Smooth muscle cell (in vitro differentiated cells): Measurements from ENCODE around the gene ADAM19. TPM values are rescaled to one million over a fixed set of nuclear protein-coding genes. Genes with fewer than 3 reads are reported as not detected.

Experiments
- DNase-seq: peaks from one replicate; lab custom pipeline; 2025; ENCODE audit not compliant: unreplicated experiment; lab: John Stamatoyannopoulos, UW
- H2AFZ ChIP-seq: fragments of 200-600 bp; sonication (generic); 2 replicates; pipeline ENCODE4 v1.6.0; 2016; ENCODE audit warnings: antibody characterized with exemption, low read depth, mild to moderate bottlenecking
- H3F3A ChIP-seq: fragments of 200-600 bp; sonication (generic); 2 replicates; pipeline ENCODE4 v1.6.0; 2017; ENCODE audit warnings: antibody characterized with exemption, low read depth
- H3K27ac ChIP-seq: fragments of 200-600 bp; sonication (generic); 2 replicates; pipeline ENCODE4 v1.5.1; 2016; ENCODE audit warnings: low read depth, mild to moderate bottlenecking
- H3K27me3 ChIP-seq: fragments of 200-600 bp; sonication (generic); 2 replicates; pipeline ENCODE4 v1.6.1; 2016; ENCODE audit warnings: low read depth, mild to moderate bottlenecking
- H3K36me3 ChIP-seq: fragments of 200-600 bp; sonication (generic); 2 replicates; pipeline ENCODE4 v1.5.1; 2016; ENCODE audit warnings: low read depth
- H3K4me1 ChIP-seq: fragments of 200-600 bp; sonication (generic); 2 replicates; pipeline ENCODE4 v1.5.1; 2016; ENCODE audit warnings: low read depth
- H3K4me2 ChIP-seq: fragments of 200-600 bp; sonication (generic); 2 replicates; pipeline ENCODE4 v1.6.0; 2016; ENCODE audit warnings: mild to moderate bottlenecking
- H3K4me3 ChIP-seq: fragments of 200-600 bp; sonication (generic); 2 replicates; pipeline ENCODE4 v1.5.1; 2016; ENCODE audit warnings: mild to moderate bottlenecking
- H3K79me2 ChIP-seq: fragments of 200-600 bp; sonication (generic); 2 replicates; pipeline ENCODE4 v1.6.0; 2016; ENCODE audit warnings: low read depth, mild to moderate bottlenecking
- H3K9ac ChIP-seq: fragments of 200-600 bp; sonication (generic); 2 replicates; pipeline ENCODE4 v1.6.0; 2016; ENCODE audit warnings: low read depth
- H3K9me3 ChIP-seq: fragments of 200-600 bp; sonication (generic); replicated peaks from 2 replicates; pipeline ENCODE4 v1.5.1; 2016; ENCODE audit warnings: low read depth
- H4K20me1 ChIP-seq: fragments of 200-600 bp; sonication (generic); 2 replicates; pipeline ENCODE4 v1.6.0; 2016; ENCODE audit warnings: low read depth
- CTCF ChIP-seq: fragments of 200-600 bp; sonication (generic); IDR thresholded peaks from 2 replicates; pipeline ENCODE4 v1.5.1; 2017; ENCODE audit warnings: borderline replicate concordance, mild to moderate bottlenecking, antibody characterized with exemption; ENCODE audit not compliant: insufficient read depth, poor library complexity, severe bottlenecking
- WGBS: methylation state at CpG from one replicate; pipeline ENCODE4 v1.1.7; 2016; ENCODE audit warnings: low lambda C conversion rate; 5-methylcytosine and 5-hydroxymethylcytosine counted together
- polyA plus RNA-seq: library from polyadenylated mRNA; unstranded; fragments of >200 nt; fragmentation: Nextera tagmentation; extraction: Ambion mirVana; gene quantifications from 2 replicates; pipeline ENCODE4 v1.2.1, GENCODE V29; 2016
- total RNA-seq: library from RNA; depleted of rRNA; stranded (reverse); fragments of >200 nt; gene quantifications from 2 replicates; pipeline ENCODE4 v1.2.3, GENCODE V29; 2014

The ADAM19 gene
- total and polyA plus RNA-seq, 2 experiments from 2014 or later, result 62.2 to 112 TPM

DNA sequence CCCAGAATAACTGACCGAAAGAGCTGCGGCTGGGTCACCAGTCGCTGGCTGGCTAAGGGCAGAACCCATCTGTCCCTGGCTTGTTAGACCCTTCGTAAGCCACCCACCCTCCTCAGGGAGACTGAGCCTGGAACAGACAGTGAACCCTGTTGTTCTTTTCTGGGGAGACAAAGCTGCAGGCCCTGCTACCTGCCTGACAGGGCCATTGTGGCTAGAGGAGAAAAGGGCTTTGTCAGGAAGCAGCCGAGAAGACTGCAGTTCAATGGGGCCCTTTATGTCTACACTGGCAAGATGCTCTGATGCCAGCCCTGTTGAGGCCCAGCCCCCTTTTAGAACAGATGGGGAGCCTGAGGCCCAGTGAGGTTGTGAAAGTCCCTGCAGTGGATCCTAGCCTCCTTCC lies 119.3 kb downstream of the ADAM19 start:
- H2AFZ ChIP-seq, result no peak overlapping the region
- no peak overlapping the region for H3K4me3 ChIP-seq
- WGBS, result 75% methylated on average over 5 of the region's 5 CpGs

GRCh38 chr5:157455057-157455456 lies 120.5 kb downstream of the ADAM19 start:
- H3K4me3 ChIP-seq, result no peak overlapping the region
- no peaks in the 10 kb centered on the region for H3K4me1 ChIP-seq
- H3K27ac ChIP-seq, result no peak overlapping the region
- no peaks in the 10 kb centered on the region for H3K79me2 ChIP-seq
- WGBS, result 84% methylated on average over 7 of the region's 7 CpGs
- no peak overlapping the region for H3K9ac ChIP-seq
- no peaks in the 10 kb centered on the region for H3K27me3 ChIP-seq
- H3F3A ChIP-seq, result no peaks in the 10 kb centered on the region
- no peak for TF ChIP-seq CTCF
- DNase-seq, result no peak
- no peaks in the 10 kb centered on the region for H3K9me3 ChIP-seq
- no peak overlapping the region for H2AFZ ChIP-seq
- H3K4me2 ChIP-seq, result no peak overlapping the region
- H3K36me3 ChIP-seq, result no peaks in the 10 kb centered on the region
- no peaks in the 10 kb centered on the region for H4K20me1 ChIP-seq

More for the DNA sequence above, 119.3 kb downstream of the ADAM19 start:
- no peak for TF ChIP-seq CTCF
- no peak overlapping the region for H3K9ac ChIP-seq
- no peaks in the 10 kb centered on the region for H3K79me2 ChIP-seq
- no peaks in the 10 kb centered on the region for H3K36me3 ChIP-seq
- H3K4me2 ChIP-seq, result no peak overlapping the region
- H3K27me3 ChIP-seq, result no peaks in the 10 kb centered on the region
- no peaks in the 10 kb centered on the region for H3F3A ChIP-seq
- no peak for DNase-seq
- no peak overlapping the region for H3K27ac ChIP-seq
- no peaks in the 10 kb centered on the region for H3K9me3 ChIP-seq
- H4K20me1 ChIP-seq, result no peaks in the 10 kb centered on the region
- H3K4me1 ChIP-seq, result no peaks in the 10 kb centered on the region

GRCh38 chr5:157454273-157454672 lies 121.3 kb downstream of the ADAM19 start:
- no peak overlapping the region for H3K9ac ChIP-seq
- H4K20me1 ChIP-seq, result no peaks in the 10 kb centered on the region
- no peaks in the 10 kb centered on the region for H3F3A ChIP-seq
- 93% methylated on average over 7 of the region's 7 CpGs for WGBS
- H3K27ac ChIP-seq, result no peak overlapping the region
- no peaks in the 10 kb centered on the region for H3K27me3 ChIP-seq
- H3K79me2 ChIP-seq, result no peaks in the 10 kb centered on the region
- DNase-seq, result no peak
- TF ChIP-seq CTCF, result no peak
- no peak overlapping the region for H2AFZ ChIP-seq
- H3K4me3 ChIP-seq, result no peak overlapping the region
- no peaks in the 10 kb centered on the region for H3K9me3 ChIP-seq
- H3K4me1 ChIP-seq, result no peaks in the 10 kb centered on the region
- H3K36me3 ChIP-seq, result no peaks in the 10 kb centered on the region
- H3K4me2 ChIP-seq, result no peak overlapping the region

- DNase-seq, result no peak
- TF ChIP-seq CTCF, result no peak
- no peak overlapping the region for H3K4me3 ChIP-seq
Observed at GRCh38 chr5:157451806-157452205, 123.8 kb downstream of the ADAM19 start.

More at GRCh38 chr5:157451806-157452205, 123.8 kb downstream of the ADAM19 start:
- H4K20me1 ChIP-seq, result no peaks in the 10 kb centered on the region
- no peaks in the 10 kb centered on the region for H3K27me3 ChIP-seq
- H3K79me2 ChIP-seq, result no peaks in the 10 kb centered on the region
- no peak overlapping the region for H3K9ac ChIP-seq
- H3K9me3 ChIP-seq, result no peaks in the 10 kb centered on the region
- no peaks in the 10 kb centered on the region for H3F3A ChIP-seq
- no peaks in the 10 kb centered on the region for H3K4me1 ChIP-seq
- no peak overlapping the region for H3K27ac ChIP-seq
- no peak overlapping the region for H2AFZ ChIP-seq
- H3K36me3 ChIP-seq, result no peaks in the 10 kb centered on the region
- WGBS, result 88% methylated on average over 3 of the region's 3 CpGs
- H3K4me2 ChIP-seq, result no peak overlapping the region
